Erythroblast (primary cell): Measurements from ENCODE around the gene CAPN10.

Source experiments
- GATA1 ChIP-seq: IDR thresholded peaks from 2 replicates; pipeline ENCODE4 v1.6.1; 2011; ENCODE audit warnings: low read depth, mild to moderate bottlenecking, control low read depth, low read length, moderate library complexity
- POLR2A ChIP-seq: IDR thresholded peaks from 2 replicates; pipeline ENCODE4 v1.6.1; 2011; ENCODE audit warnings: mild to moderate bottlenecking, low read length

- TF ChIP-seq POLR2A (no peak), GATA1 (no peak)
Observed at GRCh38 chr2:240622060-240622411, 35.5 kb downstream of the CAPN10 start.
